GM18505 (cell line): ENCODE measurements around the gene PRKAG2.

Source experiments
- ATAC-seq: cut with Tn5 transposase; IDR thresholded peaks from one replicate; pipeline ENCODE4 v1.9.1; 2021; ENCODE audit not compliant: unreplicated experiment
- POLR2A ChIP-seq: IDR thresholded peaks from 4 replicates; pipeline ENCODE4 v1.6.1; 2011; ENCODE audit warnings: borderline replicate concordance; ENCODE audit not compliant: insufficient read depth, insufficient read length; ENCODE audit errors: extremely low read depth

PRKAG2 gene

DNA sequence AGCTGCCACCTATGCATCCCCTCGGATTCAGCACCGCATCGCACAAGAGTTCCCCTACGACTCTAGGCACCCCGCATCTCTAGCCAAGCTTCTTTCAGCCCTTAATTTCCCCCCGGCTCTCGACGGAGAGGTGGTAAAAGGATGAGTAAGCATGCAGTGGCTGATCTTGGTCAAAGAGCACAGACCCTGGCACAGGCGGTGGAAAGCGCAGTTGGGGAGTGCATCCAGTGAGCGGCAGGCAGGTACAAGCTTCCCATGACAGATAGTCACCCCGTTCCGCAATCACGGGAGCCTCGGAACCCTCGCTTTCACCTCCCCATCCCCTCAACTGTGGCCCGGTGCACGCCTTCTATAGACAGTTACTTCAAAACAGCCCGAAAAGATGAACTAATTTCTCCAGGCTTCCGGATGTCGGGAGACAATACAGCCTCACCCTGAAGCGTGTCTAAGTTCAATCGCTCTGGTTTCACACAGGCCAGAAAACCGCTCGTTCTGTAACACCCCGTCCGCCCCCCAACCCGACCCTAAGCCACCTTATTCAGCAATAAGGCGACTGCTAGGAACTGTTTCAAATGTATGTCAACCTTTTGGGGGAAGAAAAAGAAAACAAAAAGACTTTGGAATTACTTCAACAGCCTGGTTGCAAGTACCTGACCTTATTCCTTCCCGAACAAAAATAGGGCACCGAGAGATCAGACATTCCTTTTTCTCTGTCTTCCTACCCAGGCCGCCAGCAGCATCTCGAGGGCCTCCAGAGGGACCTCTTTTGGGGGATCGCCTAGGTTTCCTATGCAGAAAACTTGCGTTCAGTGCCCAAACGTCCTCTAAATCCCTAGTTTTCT is 358.6 kb downstream of the PRKAG2 start:
- TF ChIP-seq POLR2A = no peak
- ATAC-seq = no peak

DNA sequence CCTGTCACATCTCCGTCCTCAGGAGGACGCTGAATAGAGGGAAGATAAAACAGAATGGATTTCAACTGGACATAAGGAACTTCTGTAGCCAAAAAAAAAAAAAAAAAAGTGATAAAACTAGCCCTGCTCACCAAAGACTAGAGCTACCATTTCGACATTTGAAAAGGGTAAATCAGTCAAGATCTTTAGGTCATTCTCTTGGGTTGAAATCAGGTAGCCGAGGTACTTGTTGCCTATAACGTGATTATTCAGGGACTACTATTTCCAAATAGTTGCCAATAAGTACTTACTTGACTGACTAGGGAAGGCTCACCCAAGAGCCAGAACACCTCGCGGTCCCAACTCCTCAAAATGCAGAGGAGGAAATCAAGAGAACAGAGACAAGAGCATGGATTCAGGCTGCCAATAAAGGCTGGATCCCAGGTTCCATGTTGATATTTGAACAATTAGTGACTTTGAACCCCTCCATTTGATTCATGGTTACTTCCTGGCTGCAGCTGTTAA is 359.3 kb downstream of the PRKAG2 start:
- ATAC-seq = no peak
- no peak for TF ChIP-seq POLR2A

DNA sequence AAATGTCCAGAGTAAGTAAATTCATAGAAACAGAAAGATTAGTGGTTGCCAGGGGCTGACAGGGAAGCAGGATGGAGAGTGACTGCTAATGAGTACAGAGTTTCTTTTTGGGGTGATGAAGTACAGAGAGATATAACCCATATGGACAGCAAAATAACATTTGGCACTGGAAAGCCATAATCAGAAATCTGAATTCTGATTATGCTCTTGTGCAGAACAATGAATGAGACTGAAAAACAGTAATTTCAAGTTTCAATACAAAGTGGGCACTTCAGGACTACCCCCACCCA is 361.7 kb downstream of the PRKAG2 start:
- no peak for ATAC-seq

DNA sequence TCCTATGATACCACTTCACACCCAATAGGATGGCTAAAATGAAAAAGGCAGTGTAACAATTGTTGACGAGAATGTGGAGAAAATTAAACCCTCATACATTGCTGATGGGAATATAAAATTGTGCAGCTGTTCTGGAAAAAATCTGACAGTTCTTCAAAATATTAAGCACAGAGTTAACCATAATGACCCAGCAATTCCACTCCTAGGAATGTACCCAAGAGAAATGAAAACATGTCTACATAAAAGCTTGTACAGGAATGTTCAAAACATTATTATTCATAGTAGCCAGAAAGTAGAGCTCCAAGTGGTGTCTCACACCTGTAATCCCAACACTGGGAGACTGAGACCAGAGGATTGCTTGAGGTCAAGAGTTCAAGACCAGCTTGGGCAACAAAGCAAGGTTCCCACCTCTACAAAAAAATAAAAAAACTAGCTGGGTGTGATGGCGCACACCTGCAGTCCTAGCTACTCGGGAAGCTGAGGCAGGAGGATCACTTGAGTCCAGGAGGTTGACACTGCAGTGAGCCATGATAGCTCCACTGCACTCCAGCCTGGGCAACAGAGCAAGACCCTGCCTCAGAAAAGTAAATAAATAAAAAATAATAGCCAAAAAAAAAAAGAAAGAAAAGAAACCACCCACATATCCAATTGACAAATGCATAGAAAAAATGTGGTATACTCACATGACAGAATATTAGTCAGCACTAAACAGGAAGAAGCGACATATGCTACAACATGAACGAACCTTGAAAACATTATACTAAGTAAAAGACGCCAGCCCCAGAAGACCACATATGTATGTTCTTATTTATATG is 362.2 kb downstream of the PRKAG2 start:
- ATAC-seq = no peak
- no peak for TF ChIP-seq POLR2A

More for the DNA sequence above, 361.7 kb downstream of the PRKAG2 start:
- no peak for TF ChIP-seq POLR2A

DNA sequence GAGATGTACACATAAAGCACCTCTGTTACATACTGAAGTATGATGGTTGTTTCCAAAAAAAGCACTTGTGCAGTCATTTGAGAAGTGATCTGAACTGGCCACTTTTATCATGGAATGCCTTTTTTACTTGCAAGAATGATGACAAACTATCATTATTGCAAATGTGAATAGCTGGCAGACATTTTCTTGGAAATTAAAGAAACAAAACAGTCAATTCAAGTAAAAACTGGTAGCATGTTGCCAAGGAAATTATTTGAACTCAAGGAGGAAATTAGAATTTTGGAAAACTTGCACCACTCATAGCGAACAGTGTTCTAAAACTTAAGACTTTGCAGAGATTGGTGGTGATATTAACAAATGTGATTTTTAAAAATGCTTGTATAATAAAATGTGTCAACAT is 363.8 kb downstream of the PRKAG2 start:
- ATAC-seq = no peak
- no peak for TF ChIP-seq POLR2A

DNA sequence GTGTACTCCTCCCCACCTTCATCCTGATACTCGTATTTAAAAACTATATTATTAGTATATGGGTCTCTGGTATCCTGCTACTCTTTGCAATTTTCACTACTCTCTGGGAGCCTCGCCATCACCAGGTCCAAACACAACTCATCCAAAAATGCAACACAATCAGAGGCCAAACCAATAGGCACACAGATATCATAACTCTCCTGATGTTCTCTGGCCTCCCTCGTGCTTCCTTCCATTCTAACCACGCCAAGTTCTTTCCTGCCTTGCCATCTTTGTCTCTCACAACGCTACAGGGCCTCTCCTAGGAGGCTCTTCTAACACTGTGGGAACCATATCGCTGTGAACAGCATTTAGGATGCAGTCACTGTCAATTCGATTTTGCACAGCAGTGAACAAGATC is 364.6 kb downstream of the PRKAG2 start:
- no peak for TF ChIP-seq POLR2A
- no peak for ATAC-seq

DNA sequence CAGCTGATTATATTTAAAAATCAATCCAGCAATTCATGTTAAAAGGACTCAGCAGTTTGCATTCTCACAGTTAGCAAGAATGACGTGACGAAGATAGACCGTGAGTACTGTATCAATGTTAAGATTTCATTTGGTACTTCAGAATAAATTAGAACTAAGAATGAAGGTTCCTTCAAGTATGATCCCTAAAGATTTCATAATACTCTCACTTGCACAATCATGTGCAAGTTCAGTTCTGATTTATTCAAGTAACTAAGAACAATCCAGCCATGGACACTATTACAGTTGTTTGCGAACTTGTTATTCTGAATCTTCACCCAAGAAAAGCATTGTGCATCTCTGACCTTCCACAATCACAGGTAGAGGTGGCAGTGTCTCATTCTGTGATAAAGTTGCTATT is 365.0 kb downstream of the PRKAG2 start:
- ATAC-seq = no peak
- TF ChIP-seq POLR2A = no peak

DNA sequence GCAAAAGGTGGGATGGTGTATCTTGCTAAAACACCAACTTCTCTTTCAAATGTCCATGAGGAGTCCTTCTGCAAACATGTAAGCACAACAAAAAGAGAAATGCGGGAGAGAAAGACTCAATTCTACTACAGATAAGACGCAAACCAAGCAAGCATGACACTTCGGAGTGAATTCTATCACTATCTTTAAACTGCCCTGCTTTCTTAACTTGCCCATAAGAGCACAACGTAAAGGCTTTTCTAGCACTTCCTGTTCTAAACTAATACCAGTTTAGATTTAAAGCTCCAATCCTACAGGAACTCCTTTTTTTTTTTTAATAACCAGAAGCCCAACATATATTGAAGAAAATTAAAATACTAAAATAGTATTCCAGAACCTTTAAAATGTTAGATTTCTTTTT is 365.6 kb downstream of the PRKAG2 start:
- no peak for ATAC-seq
- no peak for TF ChIP-seq POLR2A

DNA sequence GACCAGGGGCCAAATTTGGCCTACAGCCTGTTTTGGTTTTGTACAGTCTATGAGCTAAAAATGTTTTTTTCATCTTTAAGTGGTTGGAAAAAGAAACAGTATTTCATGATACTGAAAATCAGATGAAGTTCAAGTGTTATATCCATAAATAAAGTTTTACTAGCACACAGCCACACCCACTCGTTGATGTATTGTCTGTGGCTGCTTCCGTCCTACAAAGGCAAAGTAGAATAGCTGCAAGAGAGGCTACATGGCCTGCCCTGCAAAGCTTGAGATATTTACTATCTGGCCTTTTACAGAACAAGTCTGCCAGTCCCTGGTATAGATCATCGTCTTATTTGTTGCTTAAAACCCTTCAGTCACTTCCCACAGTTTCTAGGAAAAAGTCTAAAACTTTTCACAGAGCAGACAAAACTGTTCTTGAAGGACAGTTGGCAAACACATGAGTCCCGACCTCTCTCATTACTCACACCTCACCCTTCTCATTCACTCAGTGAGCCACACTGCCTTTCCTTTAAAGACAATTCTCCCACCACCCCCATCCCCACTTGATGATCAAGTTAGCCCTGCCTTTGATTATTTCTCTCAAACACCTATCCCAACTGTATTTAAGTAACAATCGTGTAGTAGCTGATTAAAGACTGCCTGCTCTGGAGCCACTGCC is 367.1 kb downstream of the PRKAG2 start:
- no peak for TF ChIP-seq POLR2A
- no peak for ATAC-seq

DNA sequence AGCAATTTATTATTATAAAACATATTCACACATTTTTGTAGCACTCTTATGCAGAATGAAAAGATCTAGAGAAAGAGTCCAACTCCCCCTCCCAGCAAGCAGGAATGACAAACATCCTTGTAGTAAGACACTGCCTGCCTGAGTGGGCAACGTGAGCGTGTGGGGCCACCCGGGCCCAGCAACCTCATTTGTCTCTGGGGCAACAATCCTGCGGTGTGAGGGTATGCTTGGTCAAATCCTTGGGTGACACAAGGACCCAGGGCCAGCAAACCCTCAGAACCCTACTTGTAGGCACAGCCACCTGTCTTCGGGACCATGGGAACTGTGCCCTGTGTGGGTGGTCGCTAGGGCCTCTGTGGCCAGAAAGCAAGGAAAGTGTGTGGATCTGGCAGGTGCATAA is 367.9 kb downstream of the PRKAG2 start:
- no peak for TF ChIP-seq POLR2A
- no peak for ATAC-seq

DNA sequence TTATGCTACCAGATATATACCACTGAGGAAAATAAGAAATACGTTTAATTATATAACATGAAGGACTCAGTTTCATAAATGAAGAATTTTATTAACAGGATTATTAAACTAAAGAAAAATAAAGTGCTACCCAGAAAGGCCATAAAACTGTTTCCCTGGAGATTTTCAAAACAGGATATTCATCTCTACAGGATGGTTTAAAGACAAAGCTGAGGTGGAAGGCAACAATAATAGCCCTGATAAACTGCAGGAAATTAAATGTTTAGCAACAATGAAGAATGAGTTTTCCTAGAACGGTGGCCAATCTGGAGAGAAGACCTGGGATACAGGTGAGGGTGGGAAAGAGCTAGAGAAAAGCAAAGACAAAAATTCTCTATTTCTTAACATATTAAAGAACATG is 369.1 kb downstream of the PRKAG2 start:
- ATAC-seq = no peak
- TF ChIP-seq POLR2A = no peak

DNA sequence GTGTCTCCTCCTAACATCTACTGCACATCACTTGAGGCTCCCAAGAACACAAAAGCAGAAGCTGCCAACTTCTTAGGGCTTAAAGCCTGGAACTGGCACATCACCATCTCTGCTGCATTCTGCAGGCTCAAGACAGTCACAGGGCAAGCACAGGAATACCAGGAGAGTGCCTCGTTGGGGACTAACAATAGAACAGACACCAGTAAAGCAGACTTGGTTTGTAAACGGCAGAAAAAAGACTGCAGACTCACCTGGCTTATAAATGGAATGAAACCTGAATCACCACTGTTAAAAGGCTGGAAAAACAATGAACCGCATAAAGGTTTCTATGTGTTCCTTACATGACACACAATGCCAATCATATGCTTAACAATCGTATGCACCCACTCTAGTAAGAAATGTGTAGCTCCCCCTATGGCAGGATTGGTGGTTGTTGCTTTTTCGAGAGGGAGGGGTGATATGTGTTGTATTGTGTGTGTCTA is 370.0 kb downstream of the PRKAG2 start:
- no peak for ATAC-seq
- no peak for TF ChIP-seq POLR2A
